ENCODE results near the gene PRKCB.

PRKCB gene

DNA sequence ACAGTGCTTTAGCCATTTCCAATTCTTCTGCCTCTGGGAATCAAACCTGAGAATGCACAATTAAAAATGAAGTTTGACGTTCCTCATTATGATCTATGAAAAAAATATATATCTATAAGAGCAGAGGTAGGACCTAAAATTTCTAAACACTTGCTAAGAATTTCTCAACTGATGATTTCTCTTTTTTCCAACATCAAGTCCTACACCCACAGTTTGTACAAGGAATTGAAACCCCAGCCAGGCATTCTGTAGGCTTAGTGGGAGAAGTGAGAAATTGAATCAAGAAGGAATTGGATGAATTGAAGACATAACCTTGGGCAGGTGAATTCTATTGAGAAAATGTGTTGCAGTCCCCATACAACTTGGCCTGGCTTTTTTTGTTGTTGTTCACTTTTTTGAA, 423.0 kb downstream of the PRKCB start:
- Histone ChIP-seq H3K4me3 (ENCODE audit: insufficient read depth, low read length, poor library complexity, severe bottlenecking) (no peak overlapping the region), H3K27ac (ENCODE audit: low read depth, low read length) (no peak overlapping the region), H3K36me3 (ENCODE audit: low read length) (no peaks in the 10 kb centered on the region), H3K9ac (ENCODE audit: low read length) (no peak overlapping the region), H3K9me3 (ENCODE audit: insufficient read depth, low read length) (no peaks in the 10 kb centered on the region), H2AFZ (ENCODE audit: low read depth, low read length, severe bottlenecking) (no peak overlapping the region), H4K20me1 (ENCODE audit: low read depth, low read length) (no peaks in the 10 kb centered on the region), H3K9me2 (replicated peaks; ENCODE audit: insufficient read depth, low read length) (no peaks in the 10 kb centered on the region), H3K4me2 (ENCODE audit: low read depth, low read length, poor library complexity, severe bottlenecking) (no peak overlapping the region), H3K79me2 (ENCODE audit: insufficient read depth, low read length) (no peaks in the 10 kb centered on the region), H3K27me3 (ENCODE audit: low read length) (no peaks in the 10 kb centered on the region), H3F3A (ENCODE audit: insufficient read depth) (no peaks in the 10 kb centered on the region)
- no peak for TF ChIP-seq EZH2phosphoT487 (conservative IDR thresholded peaks at IDR 0.05; ENCODE audit: low read length)
- TF ChIP-seq, protein P1, sequence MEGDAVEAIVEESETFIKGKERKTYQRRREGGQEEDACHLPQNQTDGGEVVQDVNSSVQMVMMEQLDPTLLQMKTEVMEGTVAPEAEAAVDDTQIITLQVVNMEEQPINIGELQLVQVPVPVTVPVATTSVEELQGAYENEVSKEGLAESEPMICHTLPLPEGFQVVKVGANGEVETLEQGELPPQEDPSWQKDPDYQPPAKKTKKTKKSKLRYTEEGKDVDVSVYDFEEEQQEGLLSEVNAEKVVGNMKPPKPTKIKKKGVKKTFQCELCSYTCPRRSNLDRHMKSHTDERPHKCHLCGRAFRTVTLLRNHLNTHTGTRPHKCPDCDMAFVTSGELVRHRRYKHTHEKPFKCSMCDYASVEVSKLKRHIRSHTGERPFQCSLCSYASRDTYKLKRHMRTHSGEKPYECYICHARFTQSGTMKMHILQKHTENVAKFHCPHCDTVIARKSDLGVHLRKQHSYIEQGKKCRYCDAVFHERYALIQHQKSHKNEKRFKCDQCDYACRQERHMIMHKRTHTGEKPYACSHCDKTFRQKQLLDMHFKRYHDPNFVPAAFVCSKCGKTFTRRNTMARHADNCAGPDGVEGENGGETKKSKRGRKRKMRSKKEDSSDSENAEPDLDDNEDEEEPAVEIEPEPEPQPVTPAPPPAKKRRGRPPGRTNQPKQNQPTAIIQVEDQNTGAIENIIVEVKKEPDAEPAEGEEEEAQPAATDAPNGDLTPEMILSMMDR (IDR thresholded peaks at IDR 0.05; ENCODE audit: insufficient read depth, low read length, poor library complexity, severe bottlenecking), result no peak

DNA sequence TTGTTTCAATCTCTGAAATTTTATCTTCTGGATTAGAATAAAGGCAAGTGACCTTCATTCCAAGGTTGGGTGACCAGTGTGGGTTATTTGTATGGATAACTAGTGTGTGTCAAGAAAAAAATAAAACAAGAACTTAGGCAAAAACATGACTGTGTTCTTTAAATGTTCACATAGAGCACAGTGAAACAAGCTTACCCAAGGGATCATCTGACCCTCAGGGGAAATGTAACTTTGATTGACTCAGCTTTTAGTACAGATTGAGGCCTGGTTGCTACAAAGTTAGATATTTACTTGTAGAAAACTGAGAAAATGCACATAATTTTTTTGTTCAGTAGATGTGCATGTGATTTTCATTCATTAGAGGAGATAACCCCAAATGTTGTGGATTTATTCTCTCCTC, 427.0 kb downstream of the PRKCB start:
- Histone ChIP-seq H3K9me3 (ENCODE audit: insufficient read depth, low read length) (no peaks in the 10 kb centered on the region), H3K9ac (ENCODE audit: low read length) (no peak overlapping the region), H3K4me3 (ENCODE audit: insufficient read depth, low read length, poor library complexity, severe bottlenecking) (no peak overlapping the region), H3K4me2 (ENCODE audit: low read depth, low read length, poor library complexity, severe bottlenecking) (no peak overlapping the region), H3F3A (ENCODE audit: insufficient read depth) (no peaks in the 10 kb centered on the region), H3K9me2 (replicated peaks; ENCODE audit: insufficient read depth, low read length) (no peaks in the 10 kb centered on the region), H3K27ac (ENCODE audit: low read depth, low read length) (no peak overlapping the region), H4K20me1 (ENCODE audit: low read depth, low read length) (no peaks in the 10 kb centered on the region), H2AFZ (ENCODE audit: low read depth, low read length, severe bottlenecking) (no peak overlapping the region), H3K27me3 (ENCODE audit: low read length) (no peaks in the 10 kb centered on the region), H3K79me2 (ENCODE audit: insufficient read depth, low read length) (no peaks in the 10 kb centered on the region), H3K36me3 (ENCODE audit: low read length) (no peaks in the 10 kb centered on the region)
- TF ChIP-seq EZH2phosphoT487 (conservative IDR thresholded peaks at IDR 0.05; ENCODE audit: low read length), result no peak

Measured in SU-DHL-6 (cell line).